Small intestine (tissue), 7 donors: ENCODE data around the gene WDFY1. TPM values are rescaled to one million over a fixed set of nuclear protein-coding genes. Genes with fewer than 3 reads are reported as not detected.
"Not testable (repeated sequence)": the region's sequence is repeated elsewhere in the genome, so short reads cannot be mapped to it uniquely, and the experiment has no call there.

Experiments used
- DNase-seq, 2 donors: peaks; one replicate each; pipeline versions ENCODE4 v3.0.0 to v3.0.0-alpha.2; 2013
- FAIRE-seq: peaks from 2 replicates; lab custom pipeline; 2012; peaks lifted over from hg19 to GRCh38; lab: Jason Lieb, UNC
- H3K27ac ChIP-seq, 3 donors: one replicate each; pipeline ENCODE4 v1.5.1; 2013; ENCODE audit warnings: low read length in 2 of 3, mild to moderate bottlenecking in 2 of 3, control low read depth in 1 of 3, inconsistent platforms in 1 of 3, low read depth in 1 of 3, moderate library complexity in 1 of 3
- H3K27me3 ChIP-seq, 3 donors: one replicate each; pipeline ENCODE4 v1.6.1; 2013; ENCODE audit warnings: low read length in 3 of 3, inconsistent platforms in 1 of 3; ENCODE audit not compliant: control insufficient read depth in 3 of 3, insufficient read depth in 3 of 3
- H3K36me3 ChIP-seq, 3 donors: one replicate each; pipeline ENCODE4 v1.6.1; 2013; ENCODE audit warnings: low read length in 3 of 3, inconsistent platforms in 1 of 3, low read depth in 1 of 3, mild to moderate bottlenecking in 1 of 3, moderate library complexity in 1 of 3; ENCODE audit not compliant: control insufficient read depth in 3 of 3, insufficient read depth in 2 of 3
- H3K4me1 ChIP-seq, 3 donors: one replicate each; pipeline ENCODE4 v1.6.1; 2013; ENCODE audit warnings: low read length in 2 of 3, inconsistent platforms in 1 of 3, low read depth in 1 of 3, mild to moderate bottlenecking in 1 of 3, moderate library complexity in 1 of 3; ENCODE audit not compliant: control insufficient read depth in 3 of 3, insufficient read depth in 2 of 3
- H3K4me3 ChIP-seq, 3 donors: one replicate each; pipeline ENCODE4 v1.5.1; 2013; ENCODE audit warnings: low read length in 3 of 3, control low read depth in 1 of 3, inconsistent platforms in 1 of 3, low read depth in 1 of 3, mild to moderate bottlenecking in 1 of 3, moderate library complexity in 1 of 3
- H3K9me3 ChIP-seq, 2 donors: one replicate each; pipeline ENCODE4 v1.6.1; 2013; ENCODE audit warnings: low read depth in 1 of 2, low read length in 1 of 2; ENCODE audit not compliant: control insufficient read depth in 2 of 2, insufficient read depth in 1 of 2
- WGBS, 3 donors: extraction: QIAGEN DNeasy Blood & Tissue Kit; methylation state at CpG; one replicate each; pipeline ENCODE4 v1.1.7; 2013; 5-methylcytosine and 5-hydroxymethylcytosine counted together
- polyA plus RNA-seq, 4 donors: library from polyadenylated mRNA; stranded (reverse) in 3 of 4; unstranded in 1 of 4; fragments of 200-250 nt in 3 of 4; fragments of 120-200 nt in 1 of 4; gene quantifications; one replicate each; pipeline versions ENCODE4 v1.2.1 to v1.2.3, GENCODE V29; 2013
- donor health status: healthy with polysubstance abuse.
- donor health status: control.
- donor health status: control.
- donor health status: Bipolar disorder and iron deficiency.
- donor health status: healthy.

The WDFY1 gene
- polyA plus RNA-seq, 4 donors, result 9.5 to 61.9 (median 15.7) TPM

DNA sequence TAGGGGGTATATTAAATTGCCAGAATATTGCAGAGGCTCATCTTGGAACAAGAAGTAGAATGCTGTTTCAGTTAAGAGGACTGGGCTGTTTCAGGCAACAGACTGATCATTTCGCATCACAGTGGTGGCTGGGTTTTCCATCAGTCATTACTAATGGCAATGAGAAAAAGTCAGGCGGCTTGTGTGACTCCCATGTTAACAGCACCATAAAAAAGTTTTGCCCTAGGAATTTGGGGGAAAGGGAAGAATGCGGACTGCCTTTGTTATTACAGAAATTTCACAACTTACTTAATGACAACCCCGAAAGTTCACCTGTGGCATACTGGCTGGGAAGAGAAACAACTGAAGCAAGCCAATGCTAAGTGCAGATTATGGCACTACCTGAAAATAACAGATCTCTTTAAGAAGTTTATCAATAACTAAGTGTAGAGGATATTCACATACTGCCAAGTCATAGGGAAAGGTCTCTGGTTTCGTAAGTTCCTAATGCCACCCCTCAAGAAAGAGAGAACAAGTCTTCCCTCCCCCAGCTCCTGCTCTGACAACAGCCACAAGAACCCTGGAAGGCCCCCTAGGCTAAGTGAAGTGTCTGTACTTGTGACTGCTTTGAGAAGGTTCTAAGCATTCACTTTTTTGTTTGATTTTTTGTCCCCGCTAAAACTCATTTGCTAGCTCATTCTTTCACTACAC, 67.3 kb downstream of the WDFY1 start:
- H3K36me3 ChIP-seq, result peaks cover 9 to 44% (median 21%) of the 10 kb centered on the region in 3 donors

DNA sequence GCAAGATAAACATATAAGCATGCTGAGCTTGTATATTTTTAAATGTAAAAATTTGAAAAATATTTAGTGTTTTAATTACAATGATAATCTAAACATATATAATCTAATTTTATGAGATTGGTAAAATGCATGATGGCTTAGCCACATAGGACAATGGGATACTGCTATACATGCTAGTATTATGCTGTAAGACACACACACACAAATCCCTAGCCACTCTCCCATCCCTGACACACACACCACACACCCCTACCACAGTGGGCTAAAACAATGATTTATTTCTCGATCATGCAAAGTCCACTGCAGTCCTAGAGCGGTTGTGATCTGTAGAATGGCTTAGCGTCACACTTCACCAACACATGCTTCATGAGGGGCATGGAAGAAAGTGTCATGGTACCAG, 71.5 kb downstream of the WDFY1 start:
- 98 to 99% (median 98%) methylated on average over 3 of the region's 3 CpGs for WGBS, 3 donors
- DNase-seq (no peak), FAIRE-seq (no peak)
- H3K36me3 ChIP-seq, result peaks cover 5 to 25% (median 15%) of the 10 kb centered on the region in 3 donors
- H3K4me1 ChIP-seq, result no peaks in the 10 kb centered on the region
- no peak overlapping the region for H3K27ac ChIP-seq
- no peak overlapping the region for H3K4me3 ChIP-seq
- no peaks in the 10 kb centered on the region for H3K27me3 ChIP-seq
- H3K9me3 ChIP-seq, result peaks cover 0 to 4% of the 10 kb centered on the region in 2 donors

More for the DNA sequence above, 67.3 kb downstream of the WDFY1 start:
- H3K4me3 ChIP-seq, result no peak overlapping the region
- H3K4me1 ChIP-seq, result no peaks in the 10 kb centered on the region
- H3K9me3 ChIP-seq, result peaks cover 0 to 4% of the 10 kb centered on the region in 2 donors
- no peaks in the 10 kb centered on the region for H3K27me3 ChIP-seq
- H3K27ac ChIP-seq, result no peak overlapping the region
- WGBS, 3 donors, result 91 to 95% (median 94%) methylated on average over 6 of the region's 6 CpGs
- DNase-seq (no peak), FAIRE-seq (no peak)

DNA sequence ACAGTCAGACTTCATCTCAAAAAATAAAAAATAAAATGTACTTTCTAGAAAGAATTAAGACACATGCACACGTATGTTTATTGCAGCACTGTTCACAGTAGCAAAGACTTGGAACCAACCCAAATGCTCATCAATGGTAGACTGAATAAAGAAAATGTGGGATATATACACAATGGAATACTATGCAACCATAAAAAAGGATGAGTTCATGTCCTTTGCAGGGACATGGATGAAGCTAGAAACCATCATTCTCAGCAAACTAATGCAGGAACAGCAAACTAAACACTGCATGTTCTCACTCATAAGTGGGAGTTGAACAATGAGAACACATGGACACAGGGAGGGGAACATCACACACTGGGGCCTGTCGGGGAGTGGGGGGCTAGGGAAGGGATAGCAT, 72.4 kb downstream of the WDFY1 start:
- H3K36me3 ChIP-seq, result peaks cover 5 to 23% (median 6%) of the 10 kb centered on the region in 3 donors
- not testable (repeated sequence) for H3K9me3 ChIP-seq, H3K27me3 ChIP-seq, H3K4me1 ChIP-seq, FAIRE-seq, DNase-seq, H3K27ac ChIP-seq, H3K4me3 ChIP-seq
- WGBS, 3 donors, result 94 to 98% (median 96%) methylated on average over 2 of the region's 2 CpGs

- not testable (repeated sequence) for H3K4me1 ChIP-seq, H3K4me3 ChIP-seq, H3K9me3 ChIP-seq, FAIRE-seq, DNase-seq, H3K27me3 ChIP-seq, H3K27ac ChIP-seq
- WGBS, 3 donors, result 94 to 97% (median 95%) methylated on average over 12 of the region's 12 CpGs
- H3K36me3 ChIP-seq, result peaks cover 3 to 23% (median 5%) of the 10 kb centered on the region in 3 donors
These were observed 73.5 kb downstream of the WDFY1 start for GRCh38 chr2:223871661-223872060.

DNA sequence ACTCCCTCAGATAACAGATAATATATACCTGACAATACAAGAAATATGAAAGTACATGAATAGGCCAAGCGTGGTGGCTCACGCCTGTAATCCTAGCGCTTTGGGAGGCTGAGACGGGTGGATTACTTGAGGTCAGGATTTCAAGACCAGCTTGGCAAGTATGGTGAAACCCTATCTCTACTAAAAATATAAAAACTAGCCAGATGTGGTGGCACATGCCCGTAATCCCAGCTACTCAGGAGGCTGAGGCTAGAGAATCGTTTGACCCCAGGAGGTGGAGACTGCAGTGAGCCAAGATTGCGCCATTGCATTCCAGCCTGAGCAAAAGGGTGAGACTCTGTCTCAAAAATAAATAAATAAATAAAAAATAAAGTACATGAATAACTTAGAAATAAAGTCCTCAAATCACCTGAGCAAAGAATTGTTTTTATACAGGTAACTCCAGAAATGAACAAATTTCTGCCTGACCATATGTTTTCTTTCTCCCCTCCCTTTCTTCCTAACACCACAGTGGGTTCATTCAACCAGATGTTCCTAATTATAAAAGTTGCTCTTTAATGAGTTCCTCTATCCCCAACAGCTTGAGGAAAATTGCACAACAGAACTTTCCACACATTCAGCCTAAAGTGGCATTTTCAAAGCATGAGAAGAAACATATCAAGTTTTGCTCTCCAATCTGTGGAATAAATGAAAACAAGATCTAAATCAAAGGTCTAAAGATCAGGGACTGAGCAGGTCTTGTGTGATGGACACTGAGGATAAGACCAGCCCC, 74.1 kb downstream of the WDFY1 start:
- FAIRE-seq, result no peak
- no peaks in the 10 kb centered on the region for H3K4me1 ChIP-seq
- no peak overlapping the region for H3K27ac ChIP-seq
- peaks cover 3 to 23% (median 5%) of the 10 kb centered on the region in 3 donors for H3K36me3 ChIP-seq
- peaks cover 0 to 4% of the 10 kb centered on the region in 2 donors for H3K9me3 ChIP-seq
- no peak overlapping the region for H3K4me3 ChIP-seq
- no peak for DNase-seq
- H3K27me3 ChIP-seq, result no peaks in the 10 kb centered on the region
- 95% methylated on average over 7 of the region's 7 CpGs for WGBS, 3 donors

GRCh38 chr2:223868005-223868404, 77.1 kb downstream of the WDFY1 start:
- Histone ChIP-seq H3K27me3 (no peaks in the 10 kb centered on the region), H3K9me3 (no peaks in the 10 kb centered on the region), H3K27ac (no peak overlapping the region), H3K4me1 (no peaks in the 10 kb centered on the region), H3K36me3 (peaks cover 0 to 19% (median 0%) of the 10 kb centered on the region in 3 donors), H3K4me3 (no peak overlapping the region)
- FAIRE-seq (no peak), DNase-seq (no peak)
- WGBS, 3 donors, result 90 to 100% (median 93%) methylated on average over 3 of the region's 3 CpGs

- Histone ChIP-seq H3K9me3 (no peaks in the 10 kb centered on the region), H3K27ac (no peak overlapping the region), H3K27me3 (no peaks in the 10 kb centered on the region), H3K36me3 (peaks cover 0 to 14% (median 0%) of the 10 kb centered on the region in 3 donors), H3K4me1 (peaks cover 0 to 11% (median 0%) of the 10 kb centered on the region in 3 donors), H3K4me3 (no peak overlapping the region)
- 75 to 78% (median 78%) methylated on average over 2 of the region's 2 CpGs for WGBS, 3 donors
- FAIRE-seq, result no peak
- DNase-seq, result no peak
These were observed 79.1 kb downstream of the WDFY1 start for GRCh38 chr2:223865907-223866508.

- WGBS, 3 donors, result 76 to 85% (median 77%) methylated on average over 4 of the region's 4 CpGs
- DNase-seq, result no peak
- no peak overlapping the region for H3K27ac ChIP-seq
These were observed 80.0 kb downstream of the WDFY1 start for GRCh38 chr2:223865124-223865523.

More at GRCh38 chr2:223865124-223865523, 80.0 kb downstream of the WDFY1 start:
- FAIRE-seq, result no peak
- Histone ChIP-seq H3K4me3 (no peak overlapping the region), H3K9me3 (no peaks in the 10 kb centered on the region), H3K27me3 (no peaks in the 10 kb centered on the region), H3K36me3 (peaks cover 0 to 5% (median 0%) of the 10 kb centered on the region in 3 donors), H3K4me1 (peaks cover 0 to 17% (median 2%) of the 10 kb centered on the region in 3 donors)
